HEK293T (cell line): ENCODE measurements around the gene PITX1.

Experiments used
- CTCF ChIA-PET: fragments of 350-600 bp; formaldehyde crosslinking; extraction: SDS; loops from one replicate; lab custom pipeline; 2021; ENCODE audit warnings: antibody characterized with exemption, inconsistent platforms; lab: Yijun Ruan, JAX
- POLR2A ChIA-PET: fragments of 350-600 bp; formaldehyde crosslinking; extraction: SDS; loops from one replicate; lab custom pipeline; 2020; ENCODE audit warnings: antibody characterized with exemption, inconsistent platforms; lab: Yijun Ruan, JAX
- DNase-seq: peaks from one replicate; pipeline ENCODE4 v3.0.0; 2012; ENCODE audit warnings: mixed read lengths; ENCODE audit errors: extremely low spot score
- ARNT ChIP-seq: fragments of 450-650 bp; IDR thresholded peaks from 2 replicates; pipeline ENCODE4 v1.6.1; 2017; ENCODE audit warnings: mild to moderate bottlenecking
- BHLHE40 ChIP-seq: fragments of 450-650 bp; IDR thresholded peaks from 2 replicates; pipeline ENCODE4 v1.6.1; 2016; ENCODE audit warnings: mild to moderate bottlenecking, moderate library complexity, borderline replicate concordance
- CTBP1 ChIP-seq: fragments of 450-650 bp; IDR thresholded peaks from 2 replicates; pipeline ENCODE4 v1.6.1; 2016; ENCODE audit warnings: borderline replicate concordance
- ELF4 ChIP-seq: fragments of 450-650 bp; IDR thresholded peaks from 2 replicates; pipeline ENCODE4 v1.6.1; 2017; ENCODE audit warnings: antibody characterized with exemption
- FOXA1 ChIP-seq: fragments of 450-650 bp; IDR thresholded peaks from 2 replicates; pipeline ENCODE4 v1.6.1; 2016; ENCODE audit warnings: mild to moderate bottlenecking
- FOXK2 ChIP-seq: fragments of 450-650 bp; IDR thresholded peaks from 2 replicates; pipeline ENCODE4 v1.6.1; 2016; ENCODE audit warnings: mild to moderate bottlenecking
- FOXM1 ChIP-seq: fragments of 450-650 bp; IDR thresholded peaks from 2 replicates; pipeline ENCODE4 v1.6.1; 2017; ENCODE audit warnings: mild to moderate bottlenecking, borderline replicate concordance
- HDGF ChIP-seq: fragments of 450-650 bp; IDR thresholded peaks from 2 replicates; pipeline ENCODE4 v1.6.1; 2017; ENCODE audit warnings: antibody characterized with exemption, borderline replicate concordance
- L3MBTL2 ChIP-seq: fragments of 450-650 bp; conservative IDR thresholded peaks from 2 replicates; pipeline ENCODE4 v1.6.1; 2016; ENCODE audit warnings: mild to moderate bottlenecking
- LEF1 ChIP-seq: fragments of 450-650 bp; IDR thresholded peaks from 2 replicates; pipeline ENCODE4 v1.6.1; 2017; ENCODE audit warnings: mild to moderate bottlenecking, borderline replicate concordance
- NFRKB ChIP-seq: fragments of 450-650 bp; IDR thresholded peaks from 2 replicates; pipeline ENCODE4 v1.6.1; 2016; ENCODE audit warnings: mild to moderate bottlenecking, moderate library complexity
- SP1 ChIP-seq: fragments of 450-650 bp; IDR thresholded peaks from 2 replicates; pipeline ENCODE4 v1.6.1; 2017
- SUZ12 ChIP-seq: fragments of 450-650 bp; IDR thresholded peaks from 2 replicates; pipeline ENCODE4 v1.6.1; 2016; ENCODE audit warnings: mild to moderate bottlenecking
- TARDBP ChIP-seq: fragments of 450-650 bp; IDR thresholded peaks from 2 replicates; pipeline ENCODE4 v1.6.1; 2016
- ZNF384 ChIP-seq: fragments of 450-650 bp; IDR thresholded peaks from 2 replicates; pipeline ENCODE4 v1.6.1; 2016
- TF ChIP-seq, protein P1 (sequence below): fragments of 450-650 bp; IDR thresholded peaks from 2 replicates; pipeline ENCODE4 v1.6.1; 2016

The PITX1 gene

DNA sequence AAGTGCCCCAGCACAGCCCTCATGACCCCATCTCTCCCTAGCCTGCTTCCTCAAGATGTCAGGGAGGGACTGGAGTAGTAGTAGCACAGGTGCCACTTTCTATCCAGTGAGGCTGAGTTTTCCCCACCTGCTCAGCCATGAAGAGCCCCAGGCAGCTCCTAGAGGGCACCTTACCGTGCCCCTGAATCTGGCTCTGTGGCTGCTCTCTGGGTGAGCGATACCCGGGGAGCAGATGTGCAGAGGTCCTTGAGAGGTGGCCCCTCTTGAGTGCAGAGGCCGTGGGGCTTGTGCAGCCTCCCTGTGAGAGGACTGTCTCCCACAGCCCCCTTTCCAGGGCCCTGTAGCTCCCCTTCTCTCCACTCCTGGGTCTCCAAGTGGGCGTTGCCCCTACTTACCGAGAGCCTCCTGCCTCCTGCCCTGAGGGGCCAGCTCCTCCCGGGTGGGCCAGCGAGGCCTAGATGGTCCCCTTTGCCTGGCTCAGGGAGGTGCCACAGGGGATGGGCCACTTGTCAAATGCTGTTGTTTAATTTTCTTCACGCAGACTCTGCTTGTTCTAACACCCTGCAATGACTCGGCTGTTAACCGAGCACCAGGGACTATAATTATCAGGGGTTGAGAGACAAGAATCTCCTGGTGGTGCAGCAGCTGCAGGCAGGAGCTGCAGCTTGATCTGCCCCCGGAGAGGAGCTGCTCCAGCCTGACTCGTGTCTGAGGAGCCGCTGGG lies 29.6 kb upstream of the PITX1 start:
- POLR2A ChIA-PET = no interaction called here
- TF ChIP-seq L3MBTL2 (no peak), FOXM1 (no peak), HDGF (no peak), FOXA1 (no peak), ZNF384 (no peak), CTBP1 (no peak)
- CTCF ChIA-PET = no interaction called here
- DNase-seq = no peak

DNA sequence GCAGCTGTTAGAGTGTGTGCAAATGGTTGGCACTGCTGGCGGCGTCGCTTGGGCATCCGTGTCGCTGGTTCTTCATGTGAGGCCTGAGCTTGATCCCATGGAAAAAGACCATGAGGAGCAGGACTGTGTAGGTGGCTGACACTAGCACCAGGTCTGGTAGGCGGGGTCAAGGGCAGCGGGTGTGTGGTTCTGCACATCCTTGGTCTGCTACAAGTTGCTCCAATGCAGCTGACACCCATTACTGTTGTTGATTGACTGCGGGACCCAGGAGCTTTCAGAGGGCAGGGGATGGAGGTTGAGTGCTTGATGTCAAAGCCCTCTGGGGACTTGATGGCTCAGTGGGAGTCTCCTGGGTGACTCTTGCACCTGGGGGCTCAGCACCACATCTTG lies 29.0 kb upstream of the PITX1 start:
- ChIA-PET CTCF (no interaction called here), POLR2A (no interaction called here)
- TF ChIP-seq TARDBP = no peak
- TF ChIP-seq, protein P1, sequence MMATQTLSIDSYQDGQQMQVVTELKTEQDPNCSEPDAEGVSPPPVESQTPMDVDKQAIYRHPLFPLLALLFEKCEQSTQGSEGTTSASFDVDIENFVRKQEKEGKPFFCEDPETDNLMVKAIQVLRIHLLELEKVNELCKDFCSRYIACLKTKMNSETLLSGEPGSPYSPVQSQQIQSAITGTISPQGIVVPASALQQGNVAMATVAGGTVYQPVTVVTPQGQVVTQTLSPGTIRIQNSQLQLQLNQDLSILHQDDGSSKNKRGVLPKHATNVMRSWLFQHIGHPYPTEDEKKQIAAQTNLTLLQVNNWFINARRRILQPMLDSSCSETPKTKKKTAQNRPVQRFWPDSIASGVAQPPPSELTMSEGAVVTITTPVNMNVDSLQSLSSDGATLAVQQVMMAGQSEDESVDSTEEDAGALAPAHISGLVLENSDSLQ = no peak
- TF ChIP-seq BHLHE40 = no peak
- no peak for DNase-seq

DNA sequence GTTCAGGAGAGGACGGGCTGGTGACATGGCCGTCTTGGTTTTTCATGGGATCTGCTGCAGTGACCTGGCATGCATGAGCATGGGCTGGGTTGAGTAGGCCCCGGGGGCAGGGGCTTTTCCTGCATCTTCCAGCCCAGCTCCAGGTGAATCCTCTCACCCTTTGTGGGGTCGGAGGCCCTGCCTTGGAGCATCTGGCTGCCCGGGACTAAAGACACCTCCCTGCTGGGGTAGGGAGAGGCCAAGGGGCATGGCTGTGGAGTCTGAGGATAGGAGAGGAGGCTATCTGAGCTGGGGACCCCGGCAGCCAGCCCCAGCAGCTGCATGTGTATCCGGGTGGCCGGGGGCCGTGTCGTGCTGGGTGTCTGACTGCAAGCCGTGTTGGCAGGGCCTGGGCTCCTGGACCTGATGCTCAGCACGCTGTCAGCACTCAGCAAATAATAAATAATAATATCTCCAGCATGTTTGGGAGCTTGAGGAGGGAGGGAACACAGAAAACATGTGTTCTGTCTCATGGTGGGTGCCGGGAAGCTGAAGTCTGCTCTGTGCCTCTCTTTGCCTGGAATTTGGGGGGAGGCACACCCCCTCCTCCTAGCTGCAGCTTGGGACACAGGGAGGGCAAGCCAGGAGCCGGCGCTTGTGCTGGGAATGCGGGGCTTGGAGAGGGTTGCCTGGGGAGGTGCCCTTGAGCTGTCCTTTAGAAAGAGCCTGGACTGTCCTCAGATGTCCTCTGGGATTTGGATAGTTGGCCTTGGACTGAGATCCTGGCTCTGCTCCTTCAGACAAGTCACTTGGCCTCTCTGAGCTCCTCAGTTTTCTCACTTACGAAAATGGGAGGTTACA lies 28.4 kb upstream of the PITX1 start:
- ChIA-PET POLR2A (interaction anchor here (1.0 kb wide), 1 partner anchor 29 kb away, joined by 3 read pairs; no protein-coding TSS in a partner anchor), CTCF (no interaction called here)
- DNase-seq = no peak
- TF ChIP-seq NFRKB (no peak), SUZ12 (no peak), ZNF384 (no peak)
- TF ChIP-seq, protein P1 = no peak

DNA sequence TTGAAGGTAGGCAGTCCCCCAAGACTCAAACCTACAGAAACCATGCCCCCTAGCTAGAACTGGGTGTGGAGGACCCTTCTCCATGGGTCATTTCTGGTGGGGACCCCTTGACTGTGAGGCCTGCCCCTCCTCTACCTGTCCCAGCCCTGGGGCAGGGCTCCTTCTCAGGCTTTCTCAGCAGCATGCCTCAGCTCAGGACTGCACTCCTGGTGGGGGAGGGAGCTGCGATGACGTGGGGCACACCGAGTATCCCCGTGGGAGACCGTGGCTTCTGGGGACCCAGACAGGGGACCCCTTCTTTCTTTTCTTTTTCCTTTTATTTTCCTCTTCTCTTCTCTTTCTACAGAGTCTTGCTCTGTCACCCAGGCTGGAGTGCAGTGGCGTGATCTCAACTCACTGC lies 27.0 kb upstream of the PITX1 start:
- ChIA-PET POLR2A (interaction anchor here (0.8 kb wide), 1 partner anchor 53 kb away, joined by 4 read pairs; no protein-coding TSS in a partner anchor), CTCF (interaction anchor here (0.8 to 1.2 kb wide), 2 partner anchors 12 to 130 kb away, joined by 3 to 5 read pairs; no protein-coding TSS in a partner anchor)
- no peak for DNase-seq
- TF ChIP-seq FOXM1 (no peak), BHLHE40 (no peak), HDGF (no peak), TARDBP (no peak), ZNF384 (no peak), L3MBTL2 (no peak), ELF4 (no peak), NFRKB (no peak), LEF1 (no peak), ARNT (no peak), FOXK2 (no peak), FOXA1 (no peak), SP1 (no peak), CTBP1 (no peak), SUZ12 (no peak)
- TF ChIP-seq, protein P1 = no peak

DNA sequence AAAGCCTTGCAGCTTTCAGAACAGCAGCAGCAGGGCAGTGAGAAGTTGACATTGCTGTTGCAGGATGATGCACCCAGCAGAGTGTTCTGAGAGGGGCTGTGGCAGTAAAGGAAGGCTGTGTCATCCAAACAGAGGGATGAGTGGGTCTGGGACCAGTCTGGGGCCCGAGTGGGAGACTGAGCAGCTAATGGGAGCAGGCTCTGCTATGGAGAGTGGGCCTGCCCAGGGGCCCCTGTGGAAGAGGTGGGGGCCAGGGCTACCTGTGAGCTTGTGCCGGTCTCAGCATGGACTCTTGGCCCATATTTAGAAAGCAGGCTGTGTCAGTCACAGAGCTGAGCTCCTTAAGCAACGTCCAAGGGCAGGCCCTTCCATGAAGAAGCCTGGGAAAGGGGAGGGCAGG lies 26.0 kb upstream of the PITX1 start:
- no peak for DNase-seq
- CTCF ChIA-PET = no interaction called here
- POLR2A ChIA-PET = no interaction called here
- no peak for TF ChIP-seq L3MBTL2
- no peak for TF ChIP-seq BHLHE40
- TF ChIP-seq CTBP1 = no peak
- TF ChIP-seq LEF1 = no peak
- TF ChIP-seq, protein P1 = no peak
- no peak for TF ChIP-seq ARNT
- no peak for TF ChIP-seq SP1
- TF ChIP-seq FOXA1 = no peak
- no peak for TF ChIP-seq ZNF384
- TF ChIP-seq FOXM1 = no peak
- no peak for TF ChIP-seq TARDBP
- no peak for TF ChIP-seq ELF4
- TF ChIP-seq SUZ12 = no peak
- no peak for TF ChIP-seq HDGF
- no peak for TF ChIP-seq FOXK2
